IPS DF 19.7 (cell line): Measurements from ENCODE around the gene PRSS3.
A peak's percentile ranks its signal among the peaks of the same experiment; 100 is the strongest.
"Not testable (repeated sequence)": the region's sequence is repeated elsewhere in the genome, so short reads cannot be mapped to it uniquely, and the experiment has no call there.

Experiments used
- DNase-seq: peaks from one replicate; pipeline ENCODE4 v3.0.0-alpha.2; 2013; ENCODE audit warnings: low read depth, low spot score

The PRSS3 gene

GRCh38 chr9:33817327-33818166 lies 22.2 kb downstream of the PRSS3 start:
- peak; percentile 61 for DNase-seq

- DNase-seq = no peak
Measured at GRCh38 chr9:33818167-33818846, 22.9 kb downstream of the PRSS3 start.

GRCh38 chr9:33818847-33819500 lies 23.6 kb downstream of the PRSS3 start:
- no peak for DNase-seq

GRCh38 chr9:33820231-33820745 lies 24.9 kb downstream of the PRSS3 start:
- no peak for DNase-seq

- DNase-seq = no peak
Measured at GRCh38 chr9:33823801-33824200, 28.4 kb downstream of the PRSS3 start.

GRCh38 chr9:33827285-33827684 lies 31.9 kb downstream of the PRSS3 start:
- not testable (repeated sequence) for DNase-seq

GRCh38 chr9:33829641-33830230 lies 34.4 kb downstream of the PRSS3 start:
- not testable (repeated sequence) for DNase-seq

- DNase-seq = no peak
Measured at GRCh38 chr9:33835625-33836260, 40.4 kb downstream of the PRSS3 start.

GRCh38 chr9:33836261-33836660 lies 40.9 kb downstream of the PRSS3 start:
- not testable (repeated sequence) for DNase-seq

- no peak for DNase-seq
Measured at GRCh38 chr9:33837138-33837537, 41.8 kb downstream of the PRSS3 start.

- no peak for DNase-seq
Measured at GRCh38 chr9:33840381-33840780, 45.0 kb downstream of the PRSS3 start.

- DNase-seq = no peak
Measured at GRCh38 chr9:33843312-33843961, 48.1 kb downstream of the PRSS3 start.

- no peak for DNase-seq
Measured at GRCh38 chr9:33846231-33846630, 50.9 kb downstream of the PRSS3 start.

- DNase-seq = not testable (repeated sequence)
Measured at GRCh38 chr9:33847894-33848205, 52.5 kb downstream of the PRSS3 start.
